IMR-90 (cell line): ENCODE measurements around the gene TENM3. TPM values are rescaled to one million over a fixed set of nuclear protein-coding genes. Genes with fewer than 3 reads are reported as not detected.

ENCODE experiments used
- ATAC-seq: fragments of 200-7000 bp; cut with Tn5 transposase; 2 replicates; pipeline ENCODE4 v1.9.1; 2020; ENCODE audit warnings: low read depth, mild to moderate bottlenecking, moderate library complexity
- BruUV-seq: library from RNA; stranded (reverse); fragments of 400-500 nt; replicated peaks from 2 replicates; lab custom pipeline; 2021; lab: Mats Ljungman, UMichigan
- CTCF ChIA-PET: fragments of 300-600 bp; formaldehyde crosslinking; extraction: SDS; loops from one replicate; lab custom pipeline; 2021; ENCODE audit warnings: antibody characterized with exemption; lab: Yijun Ruan, JAX
- POLR2A ChIA-PET: fragments of 300-600 bp; sonication (Branson Sonifier 250); formaldehyde crosslinking; loops from one replicate; lab custom pipeline; 2022; ENCODE audit warnings: antibody characterized with exemption; ENCODE audit not compliant: unreplicated experiment; lab: Charles Lee
- DNase-seq: peaks from one replicate; pipeline ENCODE4 v3.0.0; 2013
- H2AFZ ChIP-seq: replicated peaks from 2 replicates; pipeline ENCODE3; 2013; ENCODE audit warnings: low read length, mild to moderate bottlenecking; ENCODE audit not compliant: poor library complexity
- H2AK5ac ChIP-seq: 2 replicates; pipeline ENCODE4 v1.6.1; 2013; ENCODE audit warnings: low read depth, low read length, inconsistent platforms
- H2AK9ac ChIP-seq: replicated peaks from 2 replicates; pipeline ENCODE3; 2013; ENCODE audit warnings: mild to moderate bottlenecking, low read depth, low read length, moderate library complexity; ENCODE audit not compliant: poor library complexity
- H2BK120ac ChIP-seq: 2 replicates; pipeline ENCODE4 v1.6.1; 2013; ENCODE audit warnings: low read depth, low read length, inconsistent platforms
- H2BK15ac ChIP-seq: 3 replicates; pipeline ENCODE4 v1.6.1; 2013; ENCODE audit warnings: low read depth, low read length, inconsistent platforms
- H2BK20ac ChIP-seq: 2 replicates; pipeline ENCODE4 v1.6.1; 2013; ENCODE audit warnings: low read depth, mild to moderate bottlenecking, inconsistent platforms, low read length, moderate library complexity
- H2BK5ac ChIP-seq: 2 replicates; pipeline ENCODE4 v1.6.1; 2013; ENCODE audit warnings: mild to moderate bottlenecking, low read depth, low read length, inconsistent platforms; ENCODE audit not compliant: poor library complexity, severe bottlenecking
- H3K14ac ChIP-seq: replicated peaks from 2 replicates; pipeline ENCODE4 v1.6.1; 2013; ENCODE audit warnings: low read depth, low read length, inconsistent platforms
- H3K18ac ChIP-seq: 2 replicates; pipeline ENCODE4 v1.6.1; 2013; ENCODE audit warnings: low read depth, low read length, control low read depth
- H3K23ac ChIP-seq: 2 replicates; pipeline ENCODE4 v1.6.1; 2013; ENCODE audit warnings: low read depth, low read length, inconsistent platforms
- H3K27ac ChIP-seq: 2 replicates; pipeline ENCODE4 v1.5.1; 2013; ENCODE audit warnings: mild to moderate bottlenecking, control low read depth, low read length; ENCODE audit not compliant: insufficient read depth
- H3K27me3 ChIP-seq: 2 replicates; pipeline ENCODE4 v1.6.1; 2013; ENCODE audit warnings: low read length; ENCODE audit not compliant: control insufficient read depth, insufficient read depth
- H3K36me3 ChIP-seq: 2 replicates; pipeline ENCODE4 v1.6.1; 2013; ENCODE audit warnings: low read length, mixed read lengths; ENCODE audit not compliant: control insufficient read depth, insufficient read depth
- H3K4ac ChIP-seq: 2 replicates; pipeline ENCODE4 v1.6.1; 2013; ENCODE audit warnings: low read depth, low read length, inconsistent platforms
- H3K4me1 ChIP-seq: 2 replicates; pipeline ENCODE4 v1.6.1; 2013; ENCODE audit warnings: low read length, mixed read lengths; ENCODE audit not compliant: control insufficient read depth, insufficient read depth
- H3K4me2 ChIP-seq: 2 replicates; pipeline ENCODE4 v1.6.1; 2013; ENCODE audit warnings: low read depth, mild to moderate bottlenecking, control low read depth, low read length, moderate library complexity
- H3K4me3 ChIP-seq: 2 replicates; pipeline ENCODE4 v1.5.1; 2013; ENCODE audit warnings: low read depth, mild to moderate bottlenecking, control low read depth, low read length, moderate library complexity; ENCODE audit not compliant: insufficient read depth
- H3K56ac ChIP-seq: 2 replicates; pipeline ENCODE4 v1.6.1; 2013; ENCODE audit warnings: low read length, inconsistent platforms; ENCODE audit not compliant: insufficient read depth; ENCODE audit errors: extremely low read depth
- H3K79me1 ChIP-seq, 2 experiments: 2 replicates each; pipeline ENCODE4 v1.6.1; 2013; ENCODE audit warnings: low read length in 2 of 2, inconsistent platforms in 1 of 2, low read depth in 1 of 2
- H3K9ac ChIP-seq: 2 replicates; pipeline ENCODE4 v1.6.1; 2013; ENCODE audit warnings: low read depth, low read length, control low read depth
- H3K9me1 ChIP-seq: 2 replicates; pipeline ENCODE4 v1.6.1; 2013; ENCODE audit warnings: low read length, inconsistent platforms; ENCODE audit not compliant: insufficient read depth
- H3K9me3 ChIP-seq: 2 replicates; pipeline ENCODE4 v1.6.1; 2013; ENCODE audit warnings: low read length; ENCODE audit not compliant: control insufficient read depth, insufficient read depth
- H4K20me1 ChIP-seq: 2 replicates; pipeline ENCODE4 v1.6.1; 2013; ENCODE audit warnings: low read length, inconsistent platforms; ENCODE audit not compliant: insufficient read depth
- H4K5ac ChIP-seq: 2 replicates; pipeline ENCODE4 v1.6.1; 2013; ENCODE audit warnings: mild to moderate bottlenecking, low read depth, low read length, control low read depth
- H4K8ac ChIP-seq, 2 experiments: 2 replicates each; pipeline ENCODE4 v1.6.1; 2013; ENCODE audit warnings: low read depth in 2 of 2, low read length in 2 of 2, control low read depth in 1 of 2, inconsistent platforms in 1 of 2
- H4K91ac ChIP-seq: 2 replicates; pipeline ENCODE4 v1.6.1; 2013; ENCODE audit warnings: low read depth, low read length, inconsistent platforms; ENCODE audit not compliant: insufficient read depth
- BHLHE40 ChIP-seq: fragments of 150-350 bp; IDR thresholded peaks from 2 replicates; pipeline ENCODE4 v1.6.1; 2016; ENCODE audit warnings: mild to moderate bottlenecking, low read depth, low read length
- CTCF ChIP-seq: conservative IDR thresholded peaks from 2 replicates; pipeline ENCODE4 v1.5.1; 2012; ENCODE audit warnings: mild to moderate bottlenecking, low read depth, low read length, improper control_type of control experiment
- ELK1 ChIP-seq: fragments of 150-350 bp; IDR thresholded peaks from 2 replicates; pipeline ENCODE4 v1.6.1; 2016; ENCODE audit warnings: low read depth, mild to moderate bottlenecking, low read length, moderate library complexity, borderline replicate concordance
- FOS ChIP-seq: fragments of 150-350 bp; IDR thresholded peaks from 2 replicates; pipeline ENCODE4 v1.6.1; 2016; ENCODE audit warnings: low read depth, low read length
- MAFK ChIP-seq: IDR thresholded peaks from 2 replicates; pipeline ENCODE4 v1.6.1; 2012; ENCODE audit warnings: low read depth, low read length, improper control_type of control experiment
- NFE2L2 ChIP-seq: fragments of 150-350 bp; IDR thresholded peaks from 2 replicates; pipeline ENCODE4 v1.6.1; 2016; ENCODE audit warnings: low read depth, mild to moderate bottlenecking, low read length
- POLR2A ChIP-seq: IDR thresholded peaks from 2 replicates; pipeline ENCODE4 v1.6.1; 2012; ENCODE audit warnings: mild to moderate bottlenecking, low read depth, low read length
- RAD21 ChIP-seq: IDR thresholded peaks from 2 replicates; pipeline ENCODE4 v1.6.1; 2012; ENCODE audit warnings: low read length, improper control_type of control experiment
- RCOR1 ChIP-seq: IDR thresholded peaks from 2 replicates; pipeline ENCODE4 v1.6.1; 2012; ENCODE audit warnings: mild to moderate bottlenecking, low read length, improper control_type of control experiment; ENCODE audit not compliant: insufficient replicate concordance
- RFX5 ChIP-seq: IDR thresholded peaks from 2 replicates; pipeline ENCODE4 v1.8.0; 2012; ENCODE audit warnings: low read depth, mild to moderate bottlenecking, low read length, moderate library complexity
- WGBS, 2 experiments: methylation state at CpG; one replicate each; pipeline versions ENCODE4 v1.1.5 to v1.1.7; 2013; ENCODE audit warnings: missing lambda C conversion rate in 2 of 2; ENCODE audit not compliant: insufficient read length in 1 of 2; ENCODE audit errors: extremely low coverage in 2 of 2; 5-methylcytosine and 5-hydroxymethylcytosine counted together
- dilution Hi-C: fragments of 300-500 bp; cut with HindIII; formaldehyde crosslinking; loops from one replicate; pipeline ENCODE4 v1.14.3; 2018; ENCODE audit warnings: low sequenced_read_pairs; ENCODE audit not compliant: unreplicated experiment
- in situ Hi-C: fragments of 300-500 bp; cut with MboI; formaldehyde crosslinking; loops from 3 replicates; pipeline ENCODE4 v1.14.3; 2019; ENCODE audit warnings: low sequenced_read_pairs, inconsistent platforms, mixed read lengths
- intact Hi-C: fragments of 100-400 bp; cut with micrococcal nuclease; formaldehyde crosslinking; loops from 2 replicates; pipeline ENCODE4 v1.10.0; 2022
- polyA plus RNA-seq, 3 experiments: library from polyadenylated mRNA; depleted of rRNA; stranded (reverse); fragments of >200 nt; gene quantifications; 2 replicates each; pipeline ENCODE4 v1.2.3, GENCODE V29; 2012; ENCODE audit warnings: low replicate concordance in 1 of 3
- total RNA-seq: library from RNA; depleted of rRNA; stranded (reverse); fragments of >200 nt; gene quantifications from 2 replicates; pipeline ENCODE4 v1.2.3, GENCODE V29; 2012
- TF ChIP-seq, protein P1 (sequence below): fragments of 150-350 bp; IDR thresholded peaks from 2 replicates; pipeline ENCODE4 v1.6.1; 2017; ENCODE audit warnings: mild to moderate bottlenecking, antibody characterized with exemption, low read length, low read depth

TENM3 gene
- total and polyA plus RNA-seq, 2 of the 4 experiments (the other 2 are of a cell fraction), result 29.9 to 173 TPM

DNA sequence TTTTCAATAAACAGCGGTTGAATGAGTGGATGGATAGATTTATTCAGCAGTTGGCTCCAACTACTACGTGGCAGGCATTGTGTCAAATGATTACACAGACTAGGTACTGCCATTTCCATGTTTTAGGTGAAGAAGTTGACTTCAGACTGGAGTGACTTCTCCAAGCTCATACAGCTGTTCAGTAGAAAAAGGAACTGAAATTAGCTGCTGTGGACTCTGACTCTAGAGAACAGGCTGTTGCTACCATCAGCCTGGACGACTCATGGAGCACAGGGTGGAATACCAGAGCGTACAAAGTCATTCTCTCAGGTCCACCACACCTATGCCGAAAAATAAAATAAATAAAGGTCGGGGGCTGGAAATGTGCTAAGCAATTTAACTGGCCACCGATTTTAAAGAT, 45.3 kb downstream of the TENM3 start:
- no peak overlapping the region for H2BK15ac ChIP-seq
- H3K9ac ChIP-seq, result no peak overlapping the region
- H4K5ac ChIP-seq, result no peak overlapping the region
- no peaks in the 10 kb centered on the region for H3K4me1 ChIP-seq
- no peak overlapping the region for H2BK120ac ChIP-seq
- dilution Hi-C loops (no loop called here), in situ Hi-C loops (no loop called here), intact Hi-C loops (no loop called here)
- DNase-seq (no peak), ATAC-seq (no peak)
- no peak overlapping the region for H4K91ac ChIP-seq
- no peaks in the 10 kb centered on the region for H4K20me1 ChIP-seq
- H2BK20ac ChIP-seq, result no peak overlapping the region
- TF ChIP-seq, protein P1, sequence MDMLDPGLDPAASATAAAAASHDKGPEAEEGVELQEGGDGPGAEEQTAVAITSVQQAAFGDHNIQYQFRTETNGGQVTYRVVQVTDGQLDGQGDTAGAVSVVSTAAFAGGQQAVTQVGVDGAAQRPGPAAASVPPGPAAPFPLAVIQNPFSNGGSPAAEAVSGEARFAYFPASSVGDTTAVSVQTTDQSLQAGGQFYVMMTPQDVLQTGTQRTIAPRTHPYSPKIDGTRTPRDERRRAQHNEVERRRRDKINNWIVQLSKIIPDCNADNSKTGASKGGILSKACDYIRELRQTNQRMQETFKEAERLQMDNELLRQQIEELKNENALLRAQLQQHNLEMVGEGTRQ, result no peak
- TF ChIP-seq ELK1 (no peak), FOS (no peak), BHLHE40 (no peak), CTCF (no peak), NFE2L2 (no peak), RAD21 (no peak), RCOR1 (no peak), POLR2A (no peak), MAFK (no peak), RFX5 (no peak)
- no peaks in the 10 kb centered on the region for H3K36me3 ChIP-seq
- H2AK5ac ChIP-seq, result no peak overlapping the region
- no peak overlapping the region for H2BK5ac ChIP-seq
- no TSS peak for BruUV-seq
- H3K4ac ChIP-seq, result no peak overlapping the region
- no peak overlapping the region for H3K18ac ChIP-seq
- H2AFZ ChIP-seq, result no peak overlapping the region
- no peaks in the 10 kb centered on the region for H3K9me3 ChIP-seq
- no peak overlapping the region for H3K23ac ChIP-seq
- no peak overlapping the region for H3K4me3 ChIP-seq
- H3K27ac ChIP-seq, result no peak overlapping the region
- H3K79me1 ChIP-seq, result no peaks in the 10 kb centered on the region
- WGBS, 2 experiments, result 60% methylated on average over 1 of the region's 7 CpGs; no CpG with 5 or more reads in 1 of the 2 experiments
- no peak overlapping the region for H3K4me2 ChIP-seq
- no peak overlapping the region for H3K56ac ChIP-seq
- H3K27me3 ChIP-seq, result no peaks in the 10 kb centered on the region
- H3K14ac ChIP-seq, result no peak overlapping the region
- ChIA-PET CTCF (no interaction called here), POLR2A (no interaction called here)
- H2AK9ac ChIP-seq, result no peak overlapping the region
- H4K8ac ChIP-seq, result no peak overlapping the region
- H3K9me1 ChIP-seq, result no peaks in the 10 kb centered on the region
